ENCODE measurements around the gene PRR33. TPM values are rescaled to one million over a fixed set of nuclear protein-coding genes. Genes with fewer than 3 reads are reported as not detected.

The PRR33 gene
- total and polyA plus RNA-seq, 4 donors = not detected

DNA sequence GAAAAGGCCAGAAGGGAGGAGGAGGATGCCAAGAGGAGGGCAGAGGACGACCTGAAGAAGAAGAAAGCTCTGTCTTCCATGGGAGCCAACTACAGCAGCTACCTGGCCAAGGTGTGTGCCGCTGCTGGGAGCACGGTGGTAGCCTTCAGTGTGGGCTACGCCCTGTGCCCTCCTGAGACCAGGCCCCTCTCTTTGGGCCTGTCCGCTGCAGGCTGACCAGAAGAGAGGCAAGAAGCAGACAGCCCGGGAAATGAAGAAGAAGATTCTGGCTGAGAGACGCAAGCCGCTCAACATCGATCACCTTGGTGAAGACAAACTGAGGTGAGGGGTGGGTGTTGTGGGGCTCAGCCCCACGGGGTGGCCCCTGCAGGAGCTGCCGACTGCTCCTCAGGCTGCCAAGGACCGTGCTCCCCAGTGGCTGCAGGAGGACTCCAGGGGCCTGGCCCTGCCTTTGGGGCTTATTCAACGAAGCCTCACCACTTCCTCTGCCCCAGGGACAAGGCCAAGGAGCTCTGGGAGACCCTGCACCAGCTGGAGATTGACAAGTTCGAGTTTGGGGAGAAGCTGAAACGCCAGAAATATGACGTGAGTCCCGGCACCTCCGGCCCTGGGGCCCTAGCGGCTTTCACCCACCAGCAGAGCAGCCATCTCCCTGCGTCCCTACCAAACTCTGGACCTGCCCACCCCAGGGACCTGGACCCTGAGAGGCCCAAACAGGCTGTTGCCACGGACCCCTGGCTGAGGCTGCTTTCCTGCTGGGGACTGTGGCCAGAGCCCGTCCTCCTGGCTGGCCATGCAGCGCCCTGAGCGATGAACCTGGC is 42.9 kb upstream of the PRR33 start:
- WGBS = 74% methylated on average over 24 of the region's 24 CpGs
- H3K27me3 ChIP-seq (ENCODE audit: control insufficient read depth in 4 of 4, insufficient read depth in 4 of 4, low read length in 3 of 4) = no peaks in the 10 kb centered on the region
- H3K27ac ChIP-seq (ENCODE audit: low read depth in 1 of 2, low read length in 2 of 2) = no peak overlapping the region
- H3K4me3 ChIP-seq (ENCODE audit: low read depth in 1 of 3, low read length in 3 of 3) = no peak overlapping the region
- H3K4me1 ChIP-seq (ENCODE audit: control insufficient read depth in 4 of 4, insufficient read depth in 4 of 4, low read length in 3 of 4) = no peaks in the 10 kb centered on the region
- no peaks in the 10 kb centered on the region for H3K9me3 ChIP-seq (ENCODE audit: control insufficient read depth in 4 of 4, low read length in 3 of 4)
- no peak overlapping the region for H3K9ac ChIP-seq (ENCODE audit: low read depth in 1 of 2, low read length in 2 of 2)
- DNase-seq (ENCODE audit: low spot score) = no peak
- TF ChIP-seq, protein P1, sequence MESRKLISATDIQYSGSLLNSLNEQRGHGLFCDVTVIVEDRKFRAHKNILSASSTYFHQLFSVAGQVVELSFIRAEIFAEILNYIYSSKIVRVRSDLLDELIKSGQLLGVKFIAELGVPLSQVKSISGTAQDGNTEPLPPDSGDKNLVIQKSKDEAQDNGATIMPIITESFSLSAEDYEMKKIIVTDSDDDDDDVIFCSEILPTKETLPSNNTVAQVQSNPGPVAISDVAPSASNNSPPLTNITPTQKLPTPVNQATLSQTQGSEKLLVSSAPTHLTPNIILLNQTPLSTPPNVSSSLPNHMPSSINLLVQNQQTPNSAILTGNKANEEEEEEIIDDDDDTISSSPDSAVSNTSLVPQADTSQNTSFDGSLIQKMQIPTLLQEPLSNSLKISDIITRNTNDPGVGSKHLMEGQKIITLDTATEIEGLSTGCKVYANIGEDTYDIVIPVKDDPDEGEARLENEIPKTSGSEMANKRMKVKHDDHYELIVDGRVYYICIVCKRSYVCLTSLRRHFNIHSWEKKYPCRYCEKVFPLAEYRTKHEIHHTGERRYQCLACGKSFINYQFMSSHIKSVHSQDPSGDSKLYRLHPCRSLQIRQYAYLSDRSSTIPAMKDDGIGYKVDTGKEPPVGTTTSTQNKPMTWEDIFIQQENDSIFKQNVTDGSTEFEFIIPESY (IDR thresholded peaks at IDR 0.05) = no peak
- no peak for TF ChIP-seq ATF3 (IDR thresholded peaks at IDR 0.05)
- no peak for TF ChIP-seq RAD21 (IDR thresholded peaks at IDR 0.05)
- TF ChIP-seq FOXA1 (IDR thresholded peaks at IDR 0.05) = no peak
- no peak for TF ChIP-seq JUND (IDR thresholded peaks at IDR 0.05)
- TF ChIP-seq HNF4A (conservative IDR thresholded peaks at IDR 0.05) = no peak
- no peak for TF ChIP-seq RXRA (IDR thresholded peaks at IDR 0.05)
- no peak for TF ChIP-seq NR2F2 (IDR thresholded peaks at IDR 0.05)
- TF ChIP-seq SP1 (IDR thresholded peaks at IDR 0.05) = no peak
- TF ChIP-seq HNF4G (IDR thresholded peaks at IDR 0.05) = no peak
- TF ChIP-seq EGR1 (IDR thresholded peaks at IDR 0.05; ENCODE audit: low read depth in 2 of 2) = no peak
- TF ChIP-seq, protein P2, sequence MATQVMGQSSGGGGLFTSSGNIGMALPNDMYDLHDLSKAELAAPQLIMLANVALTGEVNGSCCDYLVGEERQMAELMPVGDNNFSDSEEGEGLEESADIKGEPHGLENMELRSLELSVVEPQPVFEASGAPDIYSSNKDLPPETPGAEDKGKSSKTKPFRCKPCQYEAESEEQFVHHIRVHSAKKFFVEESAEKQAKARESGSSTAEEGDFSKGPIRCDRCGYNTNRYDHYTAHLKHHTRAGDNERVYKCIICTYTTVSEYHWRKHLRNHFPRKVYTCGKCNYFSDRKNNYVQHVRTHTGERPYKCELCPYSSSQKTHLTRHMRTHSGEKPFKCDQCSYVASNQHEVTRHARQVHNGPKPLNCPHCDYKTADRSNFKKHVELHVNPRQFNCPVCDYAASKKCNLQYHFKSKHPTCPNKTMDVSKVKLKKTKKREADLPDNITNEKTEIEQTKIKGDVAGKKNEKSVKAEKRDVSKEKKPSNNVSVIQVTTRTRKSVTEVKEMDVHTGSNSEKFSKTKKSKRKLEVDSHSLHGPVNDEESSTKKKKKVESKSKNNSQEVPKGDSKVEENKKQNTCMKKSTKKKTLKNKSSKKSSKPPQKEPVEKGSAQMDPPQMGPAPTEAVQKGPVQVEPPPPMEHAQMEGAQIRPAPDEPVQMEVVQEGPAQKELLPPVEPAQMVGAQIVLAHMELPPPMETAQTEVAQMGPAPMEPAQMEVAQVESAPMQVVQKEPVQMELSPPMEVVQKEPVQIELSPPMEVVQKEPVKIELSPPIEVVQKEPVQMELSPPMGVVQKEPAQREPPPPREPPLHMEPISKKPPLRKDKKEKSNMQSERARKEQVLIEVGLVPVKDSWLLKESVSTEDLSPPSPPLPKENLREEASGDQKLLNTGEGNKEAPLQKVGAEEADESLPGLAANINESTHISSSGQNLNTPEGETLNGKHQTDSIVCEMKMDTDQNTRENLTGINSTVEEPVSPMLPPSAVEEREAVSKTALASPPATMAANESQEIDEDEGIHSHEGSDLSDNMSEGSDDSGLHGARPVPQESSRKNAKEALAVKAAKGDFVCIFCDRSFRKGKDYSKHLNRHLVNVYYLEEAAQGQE (IDR thresholded peaks at IDR 0.05) = no peak
- TF ChIP-seq CTCF (IDR thresholded peaks at IDR 0.05; ENCODE audit: low read depth, low read length, missing input control) = no peak
- no peaks in the 10 kb centered on the region for H3K36me3 ChIP-seq (ENCODE audit: control insufficient read depth in 4 of 4, insufficient read depth in 3 of 4, low read depth in 1 of 4, low read length in 3 of 4)
